HG03097 (cell line): Measurements from ENCODE around the gene NR3C1.

ENCODE experiments used
- ATAC-seq: cut with Tn5 transposase; IDR thresholded peaks from one replicate; pipeline ENCODE4 v1.9.1; 2021; ENCODE audit not compliant: unreplicated experiment, low FRiP score

NR3C1 gene

GRCh38 chr5:143271431-143271830, 132.1 kb downstream of the NR3C1 start:
- no peak for ATAC-seq

GRCh38 chr5:143268388-143268787, 135.1 kb downstream of the NR3C1 start:
- ATAC-seq, result no peak

- no peak for ATAC-seq
Measured at GRCh38 chr5:143267186-143267585, 136.3 kb downstream of the NR3C1 start.

GRCh38 chr5:143265995-143266394, 137.5 kb downstream of the NR3C1 start:
- no peak for ATAC-seq

GRCh38 chr5:143263272-143263810, 140.1 kb downstream of the NR3C1 start:
- ATAC-seq, result no peak

- no peak for ATAC-seq
Measured at GRCh38 chr5:143262393-143263174, 140.9 kb downstream of the NR3C1 start.

- no peak for ATAC-seq
Measured at GRCh38 chr5:143261748-143262392, 141.6 kb downstream of the NR3C1 start.

GRCh38 chr5:143259254-143259605, 144.3 kb downstream of the NR3C1 start:
- ATAC-seq, result no peak

GRCh38 chr5:143258559-143259253, 144.8 kb downstream of the NR3C1 start:
- no peak for ATAC-seq

GRCh38 chr5:143254819-143255218, 148.7 kb downstream of the NR3C1 start:
- ATAC-seq, result no peak

GRCh38 chr5:143251946-143252345, 151.5 kb downstream of the NR3C1 start:
- no peak for ATAC-seq

- ATAC-seq, result no peak
Measured at GRCh38 chr5:143251190-143251589, 152.3 kb downstream of the NR3C1 start.

GRCh38 chr5:143249851-143250250, 153.6 kb downstream of the NR3C1 start:
- no peak for ATAC-seq

- ATAC-seq, result no peak
Measured at GRCh38 chr5:143248822-143249579, 154.5 kb downstream of the NR3C1 start.

GRCh38 chr5:143248391-143248790, 155.1 kb downstream of the NR3C1 start:
- ATAC-seq, result no peak

GRCh38 chr5:143247134-143247815, 156.2 kb downstream of the NR3C1 start:
- ATAC-seq, result no peak

- ATAC-seq, result no peak
Measured at GRCh38 chr5:143245929-143246561, 157.4 kb downstream of the NR3C1 start.

- no peak for ATAC-seq
Measured at GRCh38 chr5:143244990-143245389, 158.5 kb downstream of the NR3C1 start.

- no peak for ATAC-seq
Measured at GRCh38 chr5:143244000-143244736, 159.3 kb downstream of the NR3C1 start.
